COR-L47 (cell line): ENCODE results near the gene FLOT1.
"Not testable (repeated sequence)": the region's sequence is repeated elsewhere in the genome, so short reads cannot be mapped to it uniquely, and the experiment has no call there.

Experiments
- DNase-seq: peaks from one replicate; lab custom pipeline; 2025; lab: John Stamatoyannopoulos, UW

The FLOT1 gene

GRCh38 chr6:30747300-30747687 lies 4.8 kb upstream of the FLOT1 start:
- DNase-seq: no peak

- DNase-seq: no peak
These were observed 1.7 kb upstream of the FLOT1 start, which contains the start of gene IER3 for GRCh38 chr6:30744054-30744805. TSS of gene IER3 (minus strand) at chr6:30744547. CDS start at chr6:30744518, 29 bp downstream.

GRCh38 chr6:30743099-30744053 lies 889 bp upstream of the FLOT1 start:
- no peak for DNase-seq

- DNase-seq: no peak
These were observed 635 bp downstream of the FLOT1 start for GRCh38 chr6:30741789-30742315.

GRCh38 chr6:30741063-30741779 lies 1.3 kb downstream of the FLOT1 start:
- DNase-seq: no peak

GRCh38 chr6:30740540-30740870 lies 2.0 kb downstream of the FLOT1 start:
- no peak for DNase-seq

GRCh38 chr6:30738532-30738931 lies 4.0 kb downstream of the FLOT1 start:
- no peak for DNase-seq

- DNase-seq: no peak
These were observed 6.7 kb downstream of the FLOT1 start for GRCh38 chr6:30735668-30736314.

GRCh38 chr6:30732237-30732943 lies 10.1 kb downstream of the FLOT1 start:
- DNase-seq: no peak

- DNase-seq: peak; percentile 84
These were observed 11.7 kb downstream of the FLOT1 start for GRCh38 chr6:30730601-30731435.

GRCh38 chr6:30727920-30728553 lies 14.4 kb downstream of the FLOT1 start:
- no peak for DNase-seq

- DNase-seq: no peak
These were observed 15.7 kb downstream of the FLOT1 start for GRCh38 chr6:30726506-30727413.

GRCh38 chr6:30725713-30726505 lies 16.6 kb downstream of the FLOT1 start:
- no peak for DNase-seq

GRCh38 chr6:30724906-30725667 lies 17.4 kb downstream of the FLOT1 start:
- no peak for DNase-seq

- not testable (repeated sequence) for DNase-seq
These were observed 18.4 kb downstream of the FLOT1 start for GRCh38 chr6:30723843-30724741.
